HepG2 (cell line): Measurements from ENCODE around the gene PKP1. TPM values are rescaled to one million over a fixed set of nuclear protein-coding genes. Genes with fewer than 3 reads are reported as not detected.

Source experiments
- ATAC-seq: fragments of 200-7000 bp; cut with Tn5 transposase; 3 replicates; pipeline ENCODE4 v1.9.1; 2020; ENCODE audit warnings: mild to moderate bottlenecking, moderate library complexity
- BruUV-seq: library from RNA; stranded (reverse); fragments of 400-500 nt; replicated peaks from 2 replicates; lab custom pipeline; 2021; lab: Mats Ljungman, UMichigan
- CTCF ChIA-PET: fragments of 300-600 bp; formaldehyde crosslinking; extraction: SDS; loops from one replicate; lab custom pipeline; 2021; ENCODE audit warnings: low total read pairs, inconsistent platforms, low intra/inter-chr PET ratio; lab: Yijun Ruan, JAX
- POLR2A ChIA-PET: fragments of 350-600 bp; sonication (Branson Sonifier 250); formaldehyde crosslinking; loops from one replicate; lab custom pipeline; 2020; ENCODE audit warnings: antibody characterized with exemption, inconsistent platforms; lab: Yijun Ruan, JAX
- DNase-seq: peaks from one replicate; pipeline ENCODE4 v3.0.0-alpha.2; 2015; ENCODE audit warnings: low spot score
- FAIRE-seq: peaks from 3 replicates; lab custom pipeline; 2011; peaks lifted over from hg19 to GRCh38; lab: Jason Lieb, UNC
- H2AFZ ChIP-seq: one replicate; pipeline ENCODE4 v1.6.1; 2011; ENCODE audit warnings: low read length, inconsistent platforms
- H3K27ac ChIP-seq: fragments of 300-600 bp; 3 replicates; pipeline ENCODE4 v1.8.0; 2011; ENCODE audit warnings: mixed run types, mild to moderate bottlenecking, mixed read lengths, low read length, inconsistent platforms; ENCODE audit not compliant: insufficient read depth; ENCODE audit errors: extremely low read length
- H3K27me3 ChIP-seq, 2 experiments: fragments of 200-600 bp in 1 of 2; 2 replicates in 1 of 2; 3 replicates in 1 of 2; pipeline versions ENCODE4 v1.6.0 to v1.8.0; 2011; ENCODE audit warnings: low read length in 2 of 2, mild to moderate bottlenecking in 2 of 2, moderate library complexity in 2 of 2, inconsistent platforms in 1 of 2; ENCODE audit not compliant: insufficient read depth in 2 of 2, control insufficient read depth in 1 of 2
- H3K36me3 ChIP-seq, 2 experiments: fragments of 200-600 bp in 1 of 2; replicated peaks in 1 of 2; 2 replicates in 1 of 2; 3 replicates in 1 of 2; pipeline versions ENCODE4 v1.5.1 to v1.8.0; 2011; ENCODE audit warnings: low read length in 2 of 2, inconsistent platforms in 1 of 2; ENCODE audit not compliant: insufficient read depth in 2 of 2, control insufficient read depth in 1 of 2
- H3K4me1 ChIP-seq: 2 replicates; pipeline ENCODE4 v1.5.1; 2012; ENCODE audit warnings: low read length, inconsistent platforms; ENCODE audit not compliant: insufficient read depth
- H3K4me2 ChIP-seq: 2 replicates; pipeline ENCODE4 v1.6.0; 2011; ENCODE audit warnings: low read depth, low read length, inconsistent platforms
- H3K4me3 ChIP-seq, 3 experiments: fragments of 200-600 bp in 1 of 3; sonication (generic), shearing (Covaris generic) in 1 of 3; replicated peaks in 1 of 3; 2 replicates each; pipeline ENCODE4 v1.5.1; 2011 to 2016; ENCODE audit warnings: low read length in 3 of 3, inconsistent platforms in 2 of 3, low read depth in 2 of 3, mild to moderate bottlenecking in 2 of 3, control low read depth in 1 of 3, mixed read lengths in 1 of 3; ENCODE audit not compliant: insufficient read depth in 1 of 3
- H3K79me2 ChIP-seq: one replicate; pipeline ENCODE4 v1.6.1; 2011; ENCODE audit warnings: low read length, inconsistent platforms; ENCODE audit not compliant: insufficient read depth
- H3K9ac ChIP-seq: 2 replicates; pipeline ENCODE4 v1.6.0; 2011; ENCODE audit warnings: mild to moderate bottlenecking, low read depth, low read length, inconsistent platforms; ENCODE audit not compliant: insufficient read depth
- H3K9me3 ChIP-seq: 2 replicates; pipeline ENCODE4 v1.5.1; 2012; ENCODE audit warnings: mild to moderate bottlenecking, low read length
- H4K20me1 ChIP-seq: 2 replicates; pipeline ENCODE4 v1.6.0; 2011; ENCODE audit warnings: inconsistent platforms, mild to moderate bottlenecking, low read length, moderate library complexity; ENCODE audit not compliant: insufficient read depth
- FOSL1 ChIP-seq: sonication (generic); formaldehyde crosslinking; IDR thresholded peaks from 2 replicates; pipeline ENCODE4 v1.9.0; 2021; ENCODE audit warnings: missing genetic modification reagents, borderline replicate concordance
- MAFK ChIP-seq, 2 experiments: IDR thresholded peaks in 1 of 2; conservative IDR thresholded peaks in 1 of 2; 2 replicates each; pipeline ENCODE4 v1.6.1; 2011; ENCODE audit warnings: improper control_type of control experiment in 2 of 2, low read length in 2 of 2
- NPAS2 ChIP-seq: sonication (generic); formaldehyde crosslinking; IDR thresholded peaks from 2 replicates; pipeline ENCODE4 v1.8.0; 2022; ENCODE audit warnings: mild to moderate bottlenecking, missing genetic modification reagents, borderline replicate concordance
- RXRB ChIP-seq: IDR thresholded peaks from 2 replicates; pipeline ENCODE4 v1.6.1; 2016; ENCODE audit warnings: borderline replicate concordance, missing genetic modification reagents, missing compliant biosample characterization
- SMARCE1 ChIP-seq: fragments of 450-650 bp; IDR thresholded peaks from 2 replicates; pipeline ENCODE4 v1.6.1; 2017; ENCODE audit warnings: borderline replicate concordance
- SUZ12 ChIP-seq: fragments of 150-350 bp; IDR thresholded peaks from 2 replicates; pipeline ENCODE4 v1.6.1; 2014; ENCODE audit warnings: low read depth, low read length
- TARDBP ChIP-seq: sonication (generic); formaldehyde crosslinking; IDR thresholded peaks from 2 replicates; pipeline ENCODE4 v1.8.0; 2022; ENCODE audit warnings: mild to moderate bottlenecking, missing genetic modification reagents
- ZEB1 ChIP-seq: IDR thresholded peaks from 2 replicates; pipeline ENCODE4 v1.6.1; 2012; ENCODE audit warnings: mild to moderate bottlenecking, low read depth, inconsistent platforms; ENCODE audit not compliant: insufficient replicate concordance
- ZNF251 ChIP-seq: sonication (generic); formaldehyde crosslinking; IDR thresholded peaks from 2 replicates; pipeline ENCODE4 v1.9.0; 2021; ENCODE audit warnings: mild to moderate bottlenecking, missing genetic modification reagents
- ZNF546 ChIP-seq: sonication (generic); formaldehyde crosslinking; conservative IDR thresholded peaks from 2 replicates; pipeline ENCODE4 v1.8.1; 2023; ENCODE audit warnings: mild to moderate bottlenecking, missing genetic modification reagents
- ZSCAN30 ChIP-seq: sonication (generic); formaldehyde crosslinking; IDR thresholded peaks from 2 replicates; pipeline ENCODE4 v1.5.0; 2020; ENCODE audit warnings: mild to moderate bottlenecking, missing genetic modification reagents
- WGBS: methylation state at CpG from one replicate; pipeline ENCODE4 v1.1.6; 2017; ENCODE audit warnings: low lambda C conversion rate; 5-methylcytosine and 5-hydroxymethylcytosine counted together
- in situ Hi-C: cut with HindIII; loops from 2 replicates; pipeline ENCODE4 v1.10.0; 2017; ENCODE audit warnings: low pct_unique_long_range_greater_than_20kb; ENCODE audit not compliant: extremely low pct_ligation_motif_present
- intact Hi-C: fragments of 100-400 bp; cut with micrococcal nuclease; formaldehyde crosslinking; loops from one replicate; pipeline ENCODE4 v1.10.0; 2022; ENCODE audit not compliant: unreplicated experiment
- polyA plus RNA-seq, 8 experiments: library from polyadenylated mRNA; depleted of rRNA in 3 of 8; stranded (reverse) in 7 of 8; unstranded in 1 of 8; fragments of >200 nt; fragmentation: Illumina TruSeq in 4 of 8; extraction: Trizol in 4 of 8; gene quantifications; 2 replicates each; pipeline versions ENCODE4 v1.2.1 to v1.2.3, GENCODE V29; 2011 to 2016; ENCODE audit warnings: low read depth in 4 of 8, missing spikeins in 1 of 8, mixed read lengths in 1 of 8; ENCODE audit not compliant: insufficient read depth in 1 of 8
- total RNA-seq, 5 experiments: library from RNA; depleted of rRNA; stranded (reverse); fragments of >200 nt; fragmentation: Illumina TruSeq; extraction: Trizol; gene quantifications; 2 replicates each; pipeline ENCODE4 v1.2.3, GENCODE V29; 2016; ENCODE audit warnings: low read depth in 1 of 5
- TF ChIP-seq, protein P1 (sequence below): sonication (generic); formaldehyde crosslinking; IDR thresholded peaks from 2 replicates; pipeline ENCODE4 v1.8.1; 2023; ENCODE audit warnings: mild to moderate bottlenecking, moderate library complexity, missing genetic modification reagents
- TF ChIP-seq, protein P2 (sequence below): sonication (generic); formaldehyde crosslinking; IDR thresholded peaks from 2 replicates; pipeline ENCODE4 v1.5.1; 2020; ENCODE audit warnings: missing genetic modification reagents, mild to moderate bottlenecking, borderline replicate concordance
- TF ChIP-seq, protein P3 (sequence below): fragments of 450-650 bp; IDR thresholded peaks from 2 replicates; pipeline ENCODE4 v1.6.1; 2017

PKP1 gene
- total and polyA plus RNA-seq, 2 of the 13 experiments (the other 11 are each of a cell fraction or from before 2014, with no cell fraction given), result not detected

DNA sequence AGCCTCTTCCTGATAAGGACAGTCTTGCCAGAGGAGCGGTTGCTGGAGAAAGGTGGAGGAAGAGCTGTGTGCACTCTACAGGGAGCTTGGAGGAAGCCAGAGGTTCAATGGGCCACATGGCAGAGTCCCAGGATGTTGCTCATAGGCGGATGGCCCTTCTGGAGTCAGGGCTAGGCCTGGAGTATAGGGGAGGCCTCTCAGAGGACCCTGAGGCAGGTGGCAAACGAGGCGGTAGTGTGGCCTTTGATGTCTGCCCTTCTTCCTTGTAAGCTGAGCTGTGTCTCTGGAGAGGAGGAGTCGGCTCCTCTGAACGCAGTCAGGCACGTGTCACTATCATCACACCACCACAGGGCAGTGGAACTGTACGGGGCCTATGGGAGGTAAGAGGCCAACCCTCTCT, 8.6 kb downstream of the PKP1 start:
- intact Hi-C loops (no loop called here), in situ Hi-C loops (no loop called here)
- H3K4me1 ChIP-seq, result no peaks in the 10 kb centered on the region
- no peak for TF ChIP-seq NPAS2 (CRISPR knock-in tag)
- no peak for TF ChIP-seq ZEB1
- TF ChIP-seq ZNF546, result no peak
- TF ChIP-seq, protein P1, sequence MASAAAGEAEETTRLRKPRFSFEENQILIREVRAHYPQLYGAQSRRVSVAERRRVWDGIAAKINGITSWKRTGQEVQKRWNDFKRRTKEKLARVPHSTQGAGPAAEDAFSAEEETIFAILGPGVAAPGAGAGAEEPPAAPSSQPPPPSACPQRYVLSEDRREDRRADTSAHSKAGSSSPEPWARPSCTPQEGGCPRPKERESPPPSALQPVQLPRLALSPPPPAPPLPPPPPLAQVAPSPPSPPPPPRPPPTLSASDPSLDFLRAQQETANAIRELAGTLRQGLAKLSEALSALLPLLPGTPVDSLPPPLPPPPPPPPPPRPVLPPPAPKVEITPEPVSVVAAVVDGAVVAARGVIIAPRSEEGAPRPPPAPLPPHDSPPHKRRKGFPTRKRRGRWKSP (CRISPR knock-in tag), result no peak
- no peak for TF ChIP-seq FOSL1
- no peak for TF ChIP-seq ZSCAN30
- TF ChIP-seq ZNF251 (CRISPR knock-in tag), result no peak
- TF ChIP-seq SMARCE1, result no peak
- TF ChIP-seq SUZ12, result no peak
- TF ChIP-seq TARDBP (CRISPR knock-in tag), result no peak
- no peak for TF ChIP-seq RXRB (CRISPR knock-in tag)
- no peak for TF ChIP-seq MAFK (conservative IDR thresholded peaks at IDR 0.05 in 1 of 2, IDR thresholded peaks at IDR 0.05 in 1 of 2; ENCODE audit: low read length in 2 of 2)
- TF ChIP-seq, protein P2, sequence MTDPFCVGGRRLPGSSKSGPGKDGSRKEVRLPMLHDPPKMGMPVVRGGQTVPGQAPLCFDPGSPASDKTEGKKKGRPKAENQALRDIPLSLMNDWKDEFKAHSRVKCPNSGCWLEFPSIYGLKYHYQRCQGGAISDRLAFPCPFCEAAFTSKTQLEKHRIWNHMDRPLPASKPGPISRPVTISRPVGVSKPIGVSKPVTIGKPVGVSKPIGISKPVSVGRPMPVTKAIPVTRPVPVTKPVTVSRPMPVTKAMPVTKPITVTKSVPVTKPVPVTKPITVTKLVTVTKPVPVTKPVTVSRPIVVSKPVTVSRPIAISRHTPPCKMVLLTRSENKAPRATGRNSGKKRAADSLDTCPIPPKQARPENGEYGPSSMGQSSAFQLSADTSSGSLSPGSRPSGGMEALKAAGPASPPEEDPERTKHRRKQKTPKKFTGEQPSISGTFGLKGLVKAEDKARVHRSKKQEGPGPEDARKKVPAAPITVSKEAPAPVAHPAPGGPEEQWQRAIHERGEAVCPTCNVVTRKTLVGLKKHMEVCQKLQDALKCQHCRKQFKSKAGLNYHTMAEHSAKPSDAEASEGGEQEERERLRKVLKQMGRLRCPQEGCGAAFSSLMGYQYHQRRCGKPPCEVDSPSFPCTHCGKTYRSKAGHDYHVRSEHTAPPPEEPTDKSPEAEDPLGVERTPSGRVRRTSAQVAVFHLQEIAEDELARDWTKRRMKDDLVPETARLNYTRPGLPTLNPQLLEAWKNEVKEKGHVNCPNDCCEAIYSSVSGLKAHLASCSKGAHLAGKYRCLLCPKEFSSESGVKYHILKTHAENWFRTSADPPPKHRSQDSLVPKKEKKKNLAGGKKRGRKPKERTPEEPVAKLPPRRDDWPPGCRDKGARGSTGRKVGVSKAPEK (CRISPR knock-in tag), result no peak
- TF ChIP-seq, protein P3, sequence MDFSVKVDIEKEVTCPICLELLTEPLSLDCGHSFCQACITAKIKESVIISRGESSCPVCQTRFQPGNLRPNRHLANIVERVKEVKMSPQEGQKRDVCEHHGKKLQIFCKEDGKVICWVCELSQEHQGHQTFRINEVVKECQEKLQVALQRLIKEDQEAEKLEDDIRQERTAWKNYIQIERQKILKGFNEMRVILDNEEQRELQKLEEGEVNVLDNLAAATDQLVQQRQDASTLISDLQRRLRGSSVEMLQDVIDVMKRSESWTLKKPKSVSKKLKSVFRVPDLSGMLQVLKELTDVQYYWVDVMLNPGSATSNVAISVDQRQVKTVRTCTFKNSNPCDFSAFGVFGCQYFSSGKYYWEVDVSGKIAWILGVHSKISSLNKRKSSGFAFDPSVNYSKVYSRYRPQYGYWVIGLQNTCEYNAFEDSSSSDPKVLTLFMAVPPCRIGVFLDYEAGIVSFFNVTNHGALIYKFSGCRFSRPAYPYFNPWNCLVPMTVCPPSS, result no peak
- no peaks in the 10 kb centered on the region for H3K9me3 ChIP-seq
- no CpG with 5 or more reads among the region's 8 CpGs for WGBS
- ATAC-seq (no peak; the same call in 2 of the 3 replicates), FAIRE-seq (no peak), DNase-seq (no peak)
- peaks cover 3 to 41% of the 10 kb centered on the region in 2 experiments; a peak in 3 of 5 replicates for H3K27me3 ChIP-seq
- no peak overlapping the region for H3K9ac ChIP-seq
- CTCF ChIA-PET, result no interaction called here
- no peaks in the 10 kb centered on the region for H3K79me2 ChIP-seq
- POLR2A ChIA-PET, result no interaction called here
- no peak overlapping the region for H2AFZ ChIP-seq
- no peak overlapping the region for H3K4me3 ChIP-seq
- H3K4me2 ChIP-seq, result no peak overlapping the region
- no TSS peak for BruUV-seq
- no peak overlapping the region for H3K27ac ChIP-seq
- no peaks in the 10 kb centered on the region for H3K36me3 ChIP-seq
- H4K20me1 ChIP-seq, result no peaks in the 10 kb centered on the region
